A549 (cell line): ENCODE data around the gene B3GNT8.
"Not testable (repeated sequence)": the region's sequence is repeated elsewhere in the genome, so short reads cannot be mapped to it uniquely, and the experiment has no call there.

ENCODE experiments used
- JUNB ChIP-seq: fragments of >200 bp; sonication (Bioruptor Twin); formaldehyde crosslinking; IDR thresholded peaks from 2 replicates; pipeline ENCODE4 v1.6.1; 2016
- MAZ ChIP-seq: fragments of 150-350 bp; IDR thresholded peaks from 2 replicates; pipeline ENCODE4 v1.6.1; 2014; ENCODE audit warnings: antibody characterized with exemption, low read depth, low read length, borderline replicate concordance
- USF2 ChIP-seq: fragments of 450-650 bp; IDR thresholded peaks from 2 replicates; pipeline ENCODE4 v1.6.1; 2014; ENCODE audit warnings: antibody characterized with exemption

DNA sequence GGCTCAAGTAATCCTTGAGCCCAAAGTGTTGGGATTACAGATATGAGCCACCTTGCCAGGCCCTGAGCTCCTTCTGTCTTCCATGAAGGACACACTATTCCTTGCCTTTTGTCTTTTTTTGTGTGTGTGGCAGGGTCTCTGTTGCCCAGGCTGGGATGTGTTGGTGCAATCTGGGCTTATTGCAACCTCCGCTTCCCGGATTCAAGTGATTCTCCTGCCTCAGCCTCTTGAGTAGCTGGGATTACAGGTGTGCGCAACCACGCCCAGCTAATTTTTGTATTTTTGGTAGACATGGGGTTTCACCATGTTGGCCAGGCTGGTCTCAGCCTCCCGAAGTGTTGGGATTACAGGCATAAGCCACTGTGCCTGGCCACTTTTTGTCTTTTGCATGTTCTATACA, 18.3 kb downstream of the B3GNT8 start:
- TF ChIP-seq JUNB, USF2, MAZ: not testable (repeated sequence)
